Gastrocnemius medialis (tissue), 4 donors: ENCODE measurements around the gene WDR6. TPM values are rescaled to one million over a fixed set of nuclear protein-coding genes. Genes with fewer than 3 reads are reported as not detected.

Source experiments
- ATAC-seq, 2 donors: fragments of 150-250 bp; one replicate each; pipeline ENCODE4 v1.9.1; 2016
- DNase-seq, 2 donors: peaks; one replicate each; pipeline ENCODE4 v3.0.0-alpha.2; 2019
- H3K27ac ChIP-seq, 4 donors: fragments of 200-600 bp; sonication (generic); 1 replicate in 1 of 4; 2 replicates in 3 of 4; pipeline ENCODE4 v1.5.1; 2016 to 2018; ENCODE audit warnings: mild to moderate bottlenecking in 2 of 4, moderate library complexity in 1 of 4
- H3K27me3 ChIP-seq, 3 donors: fragments of 200-600 bp; sonication (generic) in 2 of 3; 1 replicate in 1 of 3; 2 replicates in 2 of 3; pipeline versions ENCODE4 v1.5.1 to v1.6.0; 2016 to 2019; ENCODE audit warnings: mild to moderate bottlenecking in 1 of 3, moderate library complexity in 1 of 3
- H3K36me3 ChIP-seq, 2 donors: fragments of 200-600 bp; sonication (generic) in 1 of 2; one replicate each; pipeline ENCODE4 v1.5.1; 2017 to 2018
- H3K4me1 ChIP-seq, 2 donors: fragments of 200-600 bp; sonication (generic) in 1 of 2; one replicate each; pipeline ENCODE4 v1.5.1; 2016 to 2017; ENCODE audit warnings: mild to moderate bottlenecking in 2 of 2
- H3K4me3 ChIP-seq, 4 donors: fragments of 200-600 bp; sonication (generic) in 3 of 4; 1 replicate in 1 of 4; 2 replicates in 3 of 4; pipeline ENCODE4 v1.5.1; 2016 to 2019; ENCODE audit warnings: mild to moderate bottlenecking in 2 of 4
- H3K9me3 ChIP-seq, 3 donors: fragments of 200-600 bp; sonication (generic) in 2 of 3; 1 replicate in 1 of 3; 2 replicates in 2 of 3; pipeline ENCODE4 v1.5.1; 2016 to 2019
- CTCF ChIP-seq, 5 experiments: fragments of 450-650 bp in 3 of 5; fragments of 200-600 bp in 2 of 5; sonication (generic) in 2 of 5; IDR thresholded peaks in 4 of 5; conservative IDR thresholded peaks in 1 of 5; 1 replicate in 4 of 5; 2 replicates in 1 of 5; pipeline ENCODE4 v1.5.1; 2016 to 2019; ENCODE audit warnings: antibody characterized with exemption in 5 of 5, mild to moderate bottlenecking in 3 of 5, moderate library complexity in 3 of 5
- POLR2A ChIP-seq, 2 donors: fragments of 450-650 bp; IDR thresholded peaks; one replicate each; pipeline ENCODE4 v1.6.1; 2017; ENCODE audit warnings: antibody characterized with exemption in 2 of 2, mild to moderate bottlenecking in 2 of 2, moderate library complexity in 2 of 2
- in situ Hi-C, 4 donors: fragments of 200-750 bp; cut with MboI; loops; one replicate each; pipeline versions ENCODE4 v1.15.0 to v1.8.0; 2017; ENCODE audit warnings: low sequenced_read_pairs in 4 of 4
- intact Hi-C: fragments of 100-400 bp; cut with DNase I; formaldehyde crosslinking; loops from one replicate; pipeline ENCODE4 v1.15.1; 2023; ENCODE audit warnings: low total_unique reads
- total RNA-seq, 4 donors: library from RNA; depleted of rRNA; stranded (reverse); fragments of >200 nt; gene quantifications; one replicate each; pipeline versions ENCODE4 v1.1.0 to v1.2.3, GENCODE V29; 2016

Gene WDR6
- total RNA-seq, 4 donors from 2014 or later = 40.4 to 50.9 (median 45.5) TPM

- Histone ChIP-seq H3K9me3 (no peaks in the 10 kb centered on the region), H3K36me3 (peaks cover 0 to 50% of the 10 kb centered on the region in 2 donors), H3K4me3 (no peak overlapping the region), H3K27ac (no peak overlapping the region), H3K27me3 (no peaks in the 10 kb centered on the region), H3K4me1 (peaks cover 19 to 21% of the 10 kb centered on the region in 2 donors)
- no peak for DNase-seq
- TF ChIP-seq CTCF (IDR thresholded peaks at IDR 0.05 in 4 of 5, conservative IDR thresholded peaks at IDR 0.05 in 1 of 5) (no peak), POLR2A (IDR thresholded peaks at IDR 0.05) (no peak)
- ATAC-seq = no peak
- intact Hi-C loops (no loop called here), in situ Hi-C loops (no loop called here)
These were observed 43.6 kb upstream of the WDR6 start for GRCh38 chr3:48963591-48963990.

GRCh38 chr3:48966367-48966766 is 40.8 kb upstream of the WDR6 start:
- TF ChIP-seq POLR2A (IDR thresholded peaks at IDR 0.05) (no peak), CTCF (IDR thresholded peaks at IDR 0.05 in 4 of 5, conservative IDR thresholded peaks at IDR 0.05 in 1 of 5) (no peak)
- peaks cover 0 to 74% of the 10 kb centered on the region in 2 donors for H3K36me3 ChIP-seq
- peaks cover 16 to 21% of the 10 kb centered on the region in 2 donors for H3K4me1 ChIP-seq
- ATAC-seq (peak in 1 of 2 donors; percentile 24), DNase-seq (no peak)
- H3K27ac ChIP-seq = peak overlapping the region; percentile 19 to 72 (median 40)
- in situ Hi-C loops = no loop called here
- intact Hi-C loops = no loop called here
- no peaks in the 10 kb centered on the region for H3K27me3 ChIP-seq
- H3K9me3 ChIP-seq = no peaks in the 10 kb centered on the region
- H3K4me3 ChIP-seq = no peak overlapping the region

- intact Hi-C loops = no loop called here
- H3K27me3 ChIP-seq = no peaks in the 10 kb centered on the region
- no peak overlapping the region for H3K4me3 ChIP-seq
- peak overlapping the region; percentile 19 to 72 (median 40) for H3K27ac ChIP-seq
- peak; percentile 62 to 85 for ATAC-seq
- H3K9me3 ChIP-seq = no peaks in the 10 kb centered on the region
- TF ChIP-seq POLR2A (IDR thresholded peaks at IDR 0.05) = no peak
- TF ChIP-seq CTCF (IDR thresholded peaks at IDR 0.05 in 4 of 5, conservative IDR thresholded peaks at IDR 0.05 in 1 of 5) = no peak
- peaks cover 0 to 80% of the 10 kb centered on the region in 2 donors for H3K36me3 ChIP-seq
- in situ Hi-C loops = no loop called here
- DNase-seq = peak in 1 of 2 donors; percentile 74
- peaks cover 15 to 21% of the 10 kb centered on the region in 2 donors for H3K4me1 ChIP-seq
These were observed 40.3 kb upstream of the WDR6 start for GRCh38 chr3:48966876-48967361.

- peak; percentile 24 to 37 for ATAC-seq
- in situ Hi-C loops (no loop called here), intact Hi-C loops (no loop called here)
- Histone ChIP-seq H3K36me3 (peaks cover 0 to 90% of the 10 kb centered on the region in 2 donors), H3K9me3 (no peaks in the 10 kb centered on the region), H3K4me3 (no peak overlapping the region), H3K27me3 (no peaks in the 10 kb centered on the region), H3K4me1 (peaks cover 15 to 20% of the 10 kb centered on the region in 2 donors), H3K27ac (peak overlapping the region in 1 of 4 donors; percentile 30)
- DNase-seq = peak in 1 of 2 donors; percentile 22
- no peak for TF ChIP-seq CTCF (IDR thresholded peaks at IDR 0.05 in 4 of 5, conservative IDR thresholded peaks at IDR 0.05 in 1 of 5)
- no peak for TF ChIP-seq POLR2A (IDR thresholded peaks at IDR 0.05)
These were observed 36.6 kb upstream of the WDR6 start for GRCh38 chr3:48970586-48970985.
